Spinal cord (tissue), 10 donors: Measurements from ENCODE around the gene PDZD2. TPM values are rescaled to one million over a fixed set of nuclear protein-coding genes. Genes with fewer than 3 reads are reported as not detected.
A peak's percentile ranks its signal among the peaks of the same experiment; 100 is the strongest.

Source experiments
- DNase-seq, 6 donors: peaks; one replicate each; pipeline versions ENCODE4 v3.0.0 to v3.0.0-alpha.2; 2013 to 2015; ENCODE audit warnings: low spot score in 6 of 6, low read depth in 4 of 6
- H3K27ac ChIP-seq: one replicate; pipeline ENCODE4 v1.5.1; 2013; ENCODE audit warnings: low read depth, low read length, control low read depth
- H3K27me3 ChIP-seq: one replicate; pipeline ENCODE4 v1.6.1; 2013; ENCODE audit warnings: low read length; ENCODE audit not compliant: control insufficient read depth, insufficient read depth
- H3K36me3 ChIP-seq: one replicate; pipeline ENCODE4 v1.6.1; 2013; ENCODE audit warnings: low read length; ENCODE audit not compliant: control insufficient read depth, insufficient read depth
- H3K4me1 ChIP-seq: one replicate; pipeline ENCODE4 v1.6.1; 2013; ENCODE audit warnings: low read length; ENCODE audit not compliant: control insufficient read depth, insufficient read depth
- H3K4me3 ChIP-seq: one replicate; pipeline ENCODE4 v1.5.1; 2013; ENCODE audit warnings: low read depth, low read length, control low read depth
- H3K9me3 ChIP-seq: one replicate; pipeline ENCODE4 v1.6.1; 2013; ENCODE audit warnings: low read length; ENCODE audit not compliant: control insufficient read depth, insufficient read depth
- WGBS: methylation state at CpG from one replicate; pipeline ENCODE4 v1.1.5; 2013; ENCODE audit warnings: missing lambda C conversion rate; ENCODE audit not compliant: insufficient coverage; 5-methylcytosine and 5-hydroxymethylcytosine counted together
- polyA plus RNA-seq, 2 donors: library from polyadenylated mRNA; unstranded; fragments of 120-200 nt; gene quantifications; one replicate each; pipeline ENCODE4 v1.2.1, GENCODE V29; 2013; ENCODE audit not compliant: insufficient read length in 2 of 2
- total RNA-seq, 2 donors: library from RNA; depleted of rRNA in 1 of 2; stranded (reverse); fragments of 120-200 nt in 1 of 2; fragments of >200 nt in 1 of 2; gene quantifications; one replicate each; pipeline versions ENCODE4 v1.2.3 to v1.2.4, GENCODE V29; 2013 to 2014
- donor health status: healthy.

PDZD2 gene
- total and polyA plus RNA-seq, 4 donors, result 22.1 to 40.2 (median 34.9) TPM

DNA sequence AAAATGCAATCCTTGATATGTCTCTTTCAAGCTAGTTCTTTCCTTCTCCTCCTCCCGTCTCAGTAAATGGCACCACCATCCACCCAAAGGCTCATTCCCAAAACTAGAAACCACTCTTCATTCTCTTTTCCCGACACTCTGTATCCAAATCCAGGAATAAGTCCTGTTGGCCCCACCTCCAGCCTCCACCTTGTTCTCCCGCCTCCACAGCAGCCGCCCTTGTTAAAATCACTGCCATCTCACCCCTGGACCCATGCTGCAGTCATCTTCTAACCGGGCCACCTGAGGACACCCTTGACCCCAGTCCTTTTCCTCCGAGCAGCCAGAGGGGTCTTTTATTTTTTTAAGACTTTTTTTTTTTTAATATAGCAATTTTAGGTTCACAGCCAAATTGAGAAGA lies 9.4 kb downstream of the PDZD2 start:
- no peaks in the 10 kb centered on the region for H3K27me3 ChIP-seq
- 100% methylated on average over 4 of the region's 6 CpGs for whole genome bisulfite sequencing
- H3K27ac ChIP-seq, result no peak overlapping the region
- peaks cover 15% of the 10 kb centered on the region for H3K4me1 ChIP-seq
- no peak for DNase-seq
- no peaks in the 10 kb centered on the region for H3K36me3 ChIP-seq
- no peak overlapping the region for H3K4me3 ChIP-seq
- H3K9me3 ChIP-seq, result no peaks in the 10 kb centered on the region

DNA sequence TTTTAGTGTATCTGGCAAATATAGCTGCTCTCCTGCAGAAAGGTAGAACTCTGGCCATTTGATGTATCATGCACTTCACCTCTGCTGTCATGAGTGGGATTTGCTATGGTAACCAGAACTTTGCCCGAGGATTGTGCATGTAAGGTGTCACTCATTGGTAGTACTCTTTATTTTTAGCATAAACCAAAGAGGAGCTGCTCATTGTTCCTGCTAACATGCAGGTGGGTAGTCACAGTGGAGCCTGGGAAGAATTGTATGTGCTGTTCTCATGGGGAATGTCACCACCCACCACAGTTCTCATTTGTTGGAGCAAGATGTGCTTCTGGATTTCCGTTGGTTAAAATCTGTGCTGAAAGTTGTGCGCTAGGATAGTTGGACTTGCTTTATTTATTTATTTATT lies 12.3 kb downstream of the PDZD2 start:
- Histone ChIP-seq H3K36me3 (no peaks in the 10 kb centered on the region), H3K4me1 (peaks cover 5% of the 10 kb centered on the region), H3K27ac (no peak overlapping the region), H3K27me3 (no peaks in the 10 kb centered on the region), H3K4me3 (no peak overlapping the region), H3K9me3 (no peaks in the 10 kb centered on the region)
- WGBS, result no CpG with 5 or more reads among the region's 3 CpGs
- no peak for DNase-seq

DNA sequence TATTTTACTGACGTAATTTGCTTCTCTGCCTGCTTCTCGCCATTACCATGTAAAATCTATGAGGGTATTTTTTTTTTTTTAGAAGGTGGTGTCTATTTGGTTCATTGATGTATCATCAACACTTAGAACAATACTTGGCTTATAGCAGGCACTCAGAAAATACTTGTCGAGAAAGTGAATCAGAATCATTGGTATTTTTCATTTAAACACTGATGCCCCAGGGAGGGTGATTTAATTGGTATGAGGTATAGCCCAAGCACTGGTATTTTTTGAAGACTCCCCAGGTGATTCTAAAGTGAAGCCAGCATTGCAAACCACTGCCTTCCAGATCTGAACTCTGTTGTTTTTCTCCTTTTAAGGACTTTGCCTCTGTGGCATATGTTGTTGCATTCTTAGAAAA lies 16.6 kb downstream of the PDZD2 start:
- WGBS, result no CpG with 5 or more reads among the region's 3 CpGs
- H3K27ac ChIP-seq, result no peak overlapping the region
- H3K9me3 ChIP-seq, result no peaks in the 10 kb centered on the region
- no peak overlapping the region for H3K4me3 ChIP-seq
- H3K36me3 ChIP-seq, result no peaks in the 10 kb centered on the region
- DNase-seq, result peak in 1 of 6 donors; percentile 38
- H3K27me3 ChIP-seq, result no peaks in the 10 kb centered on the region
- no peaks in the 10 kb centered on the region for H3K4me1 ChIP-seq

DNA sequence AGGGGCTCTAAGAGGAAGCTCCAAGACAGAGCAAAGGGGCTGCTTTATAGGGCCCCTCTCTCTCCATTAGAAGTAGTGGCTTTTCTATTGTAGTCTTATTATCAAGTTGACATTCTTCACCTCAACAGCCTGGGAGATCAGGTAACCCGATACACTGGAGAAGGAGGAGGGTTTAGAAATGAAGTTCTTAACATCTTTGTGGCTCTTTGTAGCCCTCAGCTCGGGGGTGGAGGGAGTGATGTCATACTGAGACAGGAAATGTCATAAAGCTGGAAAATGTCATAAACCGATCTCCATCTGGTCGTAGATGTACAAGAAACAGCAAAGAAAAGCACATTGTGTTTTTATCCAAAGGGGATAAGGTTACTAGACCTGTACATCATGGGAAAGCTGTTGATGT lies 17.9 kb downstream of the PDZD2 start:
- no peaks in the 10 kb centered on the region for H3K36me3 ChIP-seq
- H3K4me3 ChIP-seq, result no peak overlapping the region
- DNase-seq, result no peak
- H3K4me1 ChIP-seq, result no peaks in the 10 kb centered on the region
- no peaks in the 10 kb centered on the region for H3K9me3 ChIP-seq
- WGBS, result 60% methylated on average over 3 of the region's 4 CpGs
- H3K27me3 ChIP-seq, result no peaks in the 10 kb centered on the region
- H3K27ac ChIP-seq, result no peak overlapping the region

GRCh38 chr5:31657315-31657979 lies 18.5 kb downstream of the PDZD2 start:
- 94% methylated on average over 7 of the region's 11 CpGs for WGBS
- Histone ChIP-seq H3K4me3 (no peak overlapping the region), H3K4me1 (no peaks in the 10 kb centered on the region), H3K27me3 (no peaks in the 10 kb centered on the region), H3K9me3 (no peaks in the 10 kb centered on the region), H3K36me3 (no peaks in the 10 kb centered on the region), H3K27ac (no peak overlapping the region)
- no peak for DNase-seq

DNA sequence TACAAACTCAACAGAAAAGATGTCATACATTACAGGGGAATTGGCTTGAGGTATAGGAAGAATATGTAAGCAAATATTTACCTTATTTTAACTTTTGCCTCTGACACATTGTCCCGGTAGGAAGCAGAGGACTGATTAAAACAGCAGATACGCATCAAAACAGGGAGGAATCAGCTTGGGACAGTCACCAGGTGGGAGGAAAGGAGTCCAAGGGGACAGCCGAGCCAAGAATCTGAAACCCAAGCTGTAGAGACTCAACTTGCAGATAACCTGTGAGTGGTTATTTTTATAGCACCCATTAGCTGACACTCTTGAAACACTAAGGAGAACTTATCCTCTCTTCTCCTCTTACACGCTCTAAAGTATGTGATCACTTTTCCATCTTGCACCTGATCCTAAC lies 22.3 kb downstream of the PDZD2 start:
- 80% methylated on average over 1 of the region's 4 CpGs for WGBS
- no peak overlapping the region for H3K4me3 ChIP-seq
- H3K4me1 ChIP-seq, result no peaks in the 10 kb centered on the region
- H3K9me3 ChIP-seq, result no peaks in the 10 kb centered on the region
- no peaks in the 10 kb centered on the region for H3K36me3 ChIP-seq
- peak in 1 of 6 donors; percentile 22 for DNase-seq
- H3K27me3 ChIP-seq, result no peaks in the 10 kb centered on the region
- H3K27ac ChIP-seq, result no peak overlapping the region

DNA sequence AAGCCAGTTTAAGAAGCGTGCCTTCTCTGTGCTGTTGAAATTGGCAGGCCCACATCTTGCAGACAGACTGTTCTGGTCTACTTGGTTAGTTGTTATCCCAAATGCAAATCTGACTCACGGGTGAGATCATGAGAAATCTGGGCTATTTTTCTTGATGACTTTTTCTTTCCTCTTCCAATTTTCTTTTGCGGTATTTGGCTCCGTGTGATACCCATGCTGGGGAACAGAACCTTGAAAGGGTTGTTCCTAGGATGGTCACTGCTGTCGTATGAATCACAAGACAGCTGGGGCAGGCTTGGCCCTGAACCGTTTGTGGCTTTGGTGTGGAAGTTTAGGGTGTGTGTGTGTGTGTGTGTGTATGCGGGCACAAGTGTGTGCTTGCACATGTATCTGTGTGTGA lies 24.6 kb downstream of the PDZD2 start:
- Histone ChIP-seq H3K36me3 (no peaks in the 10 kb centered on the region), H3K27me3 (no peaks in the 10 kb centered on the region), H3K27ac (no peak overlapping the region), H3K4me1 (peaks cover 6% of the 10 kb centered on the region), H3K4me3 (no peak overlapping the region), H3K9me3 (no peaks in the 10 kb centered on the region)
- peak in 1 of 6 donors; percentile 38 for DNase-seq
- 83% methylated on average over 3 of the region's 7 CpGs for WGBS

DNA sequence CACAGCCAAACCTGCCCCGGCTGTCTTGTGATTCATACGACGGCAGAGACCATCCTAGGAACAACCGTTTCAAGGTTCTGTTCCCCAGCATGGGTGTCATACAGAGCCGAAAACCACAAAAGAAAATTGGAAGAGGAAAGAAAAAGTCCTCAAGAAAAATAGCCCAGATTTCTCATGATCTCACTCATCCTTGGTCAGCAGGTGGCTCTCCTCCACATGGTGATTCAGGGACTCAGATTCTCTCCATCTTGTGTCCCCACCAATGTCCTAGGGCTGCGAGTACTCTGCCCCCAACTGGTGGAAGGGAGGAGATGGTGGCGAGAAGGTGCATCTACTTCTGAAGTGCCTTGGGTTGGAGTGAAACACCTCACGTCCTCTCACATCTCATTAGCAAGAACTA lies 25.6 kb downstream of the PDZD2 start:
- H3K27me3 ChIP-seq, result no peaks in the 10 kb centered on the region
- H3K4me3 ChIP-seq, result no peak overlapping the region
- WGBS, result 94% methylated on average over 3 of the region's 8 CpGs
- no peak overlapping the region for H3K27ac ChIP-seq
- H3K4me1 ChIP-seq, result peaks cover 6% of the 10 kb centered on the region
- no peaks in the 10 kb centered on the region for H3K9me3 ChIP-seq
- DNase-seq, result no peak
- no peaks in the 10 kb centered on the region for H3K36me3 ChIP-seq

DNA sequence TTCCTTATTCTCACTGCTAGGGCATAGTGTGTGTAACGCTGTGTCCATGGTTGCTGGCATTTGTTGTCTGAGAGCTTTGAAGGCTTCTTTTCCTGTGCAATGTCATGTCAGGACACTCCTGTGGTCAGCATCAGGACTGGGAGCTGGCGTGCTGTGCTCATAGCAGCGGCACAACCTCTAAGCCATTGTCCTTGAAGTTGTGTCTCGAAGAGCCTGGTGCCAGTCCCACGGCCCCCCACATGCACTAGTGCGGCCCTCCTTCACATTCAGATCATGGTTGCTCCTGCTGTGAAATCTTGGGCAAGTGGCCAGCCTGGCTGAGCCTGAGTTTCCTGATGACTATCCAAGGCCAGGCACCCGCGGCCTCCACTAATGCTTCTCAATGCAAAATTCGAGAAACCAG lies 32.4 kb downstream of the PDZD2 start:
- DNase-seq, result peak in 3 of 6 donors; percentile 39 to 84 (median 80)
- 60% methylated on average over 9 of the region's 9 CpGs for WGBS

DNA sequence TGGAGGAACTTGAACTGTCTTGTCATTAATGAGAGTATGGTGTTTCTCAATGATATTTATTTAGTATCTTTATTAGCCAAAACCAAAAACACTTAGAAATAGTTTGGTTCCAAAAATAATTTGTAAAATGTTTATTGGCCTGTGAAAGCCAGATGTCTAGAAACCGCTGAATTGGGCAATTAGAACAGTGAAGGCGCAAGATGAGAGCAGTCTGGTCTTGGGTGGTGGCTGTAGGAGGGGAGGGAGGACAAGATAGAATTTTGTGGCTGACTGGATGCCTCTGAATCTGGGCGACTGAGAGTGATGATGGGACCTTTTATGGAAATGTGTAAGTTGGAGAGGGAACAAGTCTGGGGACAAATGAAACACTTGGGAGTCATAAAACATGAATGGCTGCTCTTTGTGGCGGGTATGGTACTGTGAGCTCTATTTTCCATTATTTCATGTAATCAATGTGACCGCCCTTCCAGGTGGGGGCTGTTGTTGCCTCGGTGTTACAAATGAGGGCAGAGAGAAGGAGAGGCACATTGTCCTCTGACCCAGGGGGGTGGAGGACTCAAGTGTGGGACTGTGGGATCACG lies 35.5 kb downstream of the PDZD2 start:
- Histone ChIP-seq H3K4me1 (peaks cover 17% of the 10 kb centered on the region), H3K27me3 (no peaks in the 10 kb centered on the region), H3K9me3 (no peaks in the 10 kb centered on the region), H3K4me3 (no peak overlapping the region), H3K27ac (no peak overlapping the region), H3K36me3 (no peaks in the 10 kb centered on the region)
- peak in 1 of 6 donors; percentile 69 for DNase-seq
- WGBS, result 71% methylated on average over 5 of the region's 7 CpGs

More for the DNA sequence above, 32.4 kb downstream of the PDZD2 start:
- Histone ChIP-seq H3K27me3 (no peaks in the 10 kb centered on the region), H3K4me3 (no peak overlapping the region), H3K9me3 (no peaks in the 10 kb centered on the region), H3K27ac (no peak overlapping the region), H3K36me3 (no peaks in the 10 kb centered on the region), H3K4me1 (peaks cover 24% of the 10 kb centered on the region)
